Esophagus squamous epithelium (tissue), 5 donors: ENCODE measurements around the gene NECTIN2. TPM values are rescaled to one million over a fixed set of nuclear protein-coding genes. Genes with fewer than 3 reads are reported as not detected.
A peak's percentile ranks its signal among the peaks of the same experiment; 100 is the strongest.

ENCODE experiments used
- DNase-seq: peaks from one replicate; lab custom pipeline; 2025; lab: John Stamatoyannopoulos, UW
- H3K27ac ChIP-seq, 4 donors: fragments of 200-600 bp; sonication (generic); one replicate each; pipeline ENCODE4 v1.5.1; 2016 to 2019; ENCODE audit warnings: mild to moderate bottlenecking in 1 of 4
- H3K27me3 ChIP-seq, 4 donors: fragments of 200-600 bp; sonication (generic); 1 replicate in 3 of 4; 2 replicates in 1 of 4; pipeline versions ENCODE4 v1.5.1 to v1.6.0; 2017 to 2021; ENCODE audit warnings: antibody characterized with exemption in 1 of 4
- H3K36me3 ChIP-seq, 3 donors: fragments of 200-600 bp; sonication (generic); one replicate each; pipeline ENCODE4 v1.5.1; 2016 to 2019
- H3K4me1 ChIP-seq, 3 donors: fragments of 200-600 bp; sonication (generic); one replicate each; pipeline ENCODE4 v1.5.1; 2017 to 2019
- H3K4me3 ChIP-seq, 4 donors: fragments of 200-600 bp; sonication (generic); 1 replicate in 3 of 4; 2 replicates in 1 of 4; pipeline ENCODE4 v1.5.1; 2016 to 2019; ENCODE audit warnings: mild to moderate bottlenecking in 2 of 4, moderate library complexity in 1 of 4
- H3K9me3 ChIP-seq, 3 donors: fragments of 200-600 bp; sonication (generic); one replicate each; pipeline ENCODE4 v1.5.1; 2016 to 2019
- CTCF ChIP-seq, 6 experiments: fragments of 450-650 bp in 4 of 6; fragments of 200-600 bp in 2 of 6; sonication (generic) in 2 of 6; IDR thresholded peaks; one replicate each; pipeline ENCODE4 v1.5.1; 2016 to 2019; ENCODE audit warnings: antibody characterized with exemption in 6 of 6, mild to moderate bottlenecking in 4 of 6, moderate library complexity in 4 of 6
- POLR2A ChIP-seq, 4 donors: fragments of 450-650 bp; IDR thresholded peaks; one replicate each; pipeline ENCODE4 v1.6.1; 2017; ENCODE audit warnings: antibody characterized with exemption in 4 of 4, mild to moderate bottlenecking in 4 of 4, moderate library complexity in 3 of 4
- WGBS, 2 donors: methylation state at CpG; one replicate each; pipeline ENCODE4 v1.1.5; 2018; 5-methylcytosine and 5-hydroxymethylcytosine counted together
- intact Hi-C: fragments of 100-400 bp; cut with DNase I; formaldehyde crosslinking; loops from one replicate; pipeline ENCODE4 v1.15.0; 2022
- total RNA-seq, 4 donors: library from RNA; depleted of rRNA; stranded (reverse); fragments of >200 nt; gene quantifications; one replicate each; pipeline ENCODE4 v1.1.0, GENCODE V29; 2016
- donor health status: DM: yes; HTN: yes; CAD: no.

NECTIN2 gene
- total RNA-seq, 4 donors from 2014 or later = 42.9 to 103 (median 60.9) TPM

DNA sequence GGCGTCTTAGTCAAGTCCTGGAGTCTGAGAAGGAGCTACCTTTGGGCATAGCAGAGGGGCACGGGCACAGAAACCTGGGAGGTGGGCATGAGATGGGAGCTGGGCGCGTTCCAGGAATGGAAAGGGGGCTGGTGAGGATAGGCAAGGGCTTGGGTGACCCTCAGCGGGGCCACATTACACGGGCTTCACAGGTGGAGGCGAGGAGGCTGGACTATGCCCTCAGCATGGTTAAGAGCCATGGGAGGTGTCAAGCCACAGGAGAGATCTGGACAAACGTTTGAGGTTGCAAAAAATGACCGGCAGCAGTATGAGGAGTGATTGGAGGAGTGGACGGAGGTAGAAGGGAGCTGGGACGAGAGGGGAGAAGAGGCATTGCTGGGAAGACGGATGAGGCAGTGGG lies 21.5 kb downstream of the NECTIN2 start:
- WGBS, 2 donors = 89 to 90% methylated on average over 12 of the region's 12 CpGs
- Histone ChIP-seq H3K4me3 (no peak overlapping the region), H3K9me3 (no peaks in the 10 kb centered on the region), H3K36me3 (peaks cover 5 to 68% (median 17%) of the 10 kb centered on the region in 3 donors), H3K4me1 (peaks cover 3 to 29% (median 4%) of the 10 kb centered on the region in 3 donors), H3K27ac (peak overlapping the region in 2 of 4 donors; percentile 53 to 61), H3K27me3 (no peaks in the 10 kb centered on the region)
- intact Hi-C loops = no loop called here
- no peak for DNase-seq
- no peak for TF ChIP-seq POLR2A (IDR thresholded peaks at IDR 0.05)
- no peak for TF ChIP-seq CTCF (IDR thresholded peaks at IDR 0.05)

GRCh38 chr19:44869733-44870470 lies 23.8 kb downstream of the NECTIN2 start:
- H3K4me3 ChIP-seq = no peak overlapping the region
- H3K27me3 ChIP-seq = no peaks in the 10 kb centered on the region
- no peak for TF ChIP-seq CTCF (IDR thresholded peaks at IDR 0.05)
- TF ChIP-seq POLR2A (IDR thresholded peaks at IDR 0.05) = no peak
- no peaks in the 10 kb centered on the region for H3K9me3 ChIP-seq
- WGBS, 2 donors = 56 to 62% methylated on average over 13 of the region's 13 CpGs
- DNase-seq = no peak
- intact Hi-C loops = no loop called here
- H3K4me1 ChIP-seq = peaks cover 3 to 38% (median 4%) of the 10 kb centered on the region in 3 donors
- H3K36me3 ChIP-seq = peaks cover 16 to 83% (median 30%) of the 10 kb centered on the region in 3 donors
- H3K27ac ChIP-seq = peak overlapping the region; percentile 10 to 69 (median 46)

- intact Hi-C loops = no loop called here
- Histone ChIP-seq H3K4me1 (peaks cover 3 to 43% (median 8%) of the 10 kb centered on the region in 3 donors), H3K9me3 (no peaks in the 10 kb centered on the region), H3K36me3 (peaks cover 20 to 83% (median 28%) of the 10 kb centered on the region in 3 donors), H3K4me3 (no peak overlapping the region), H3K27me3 (no peaks in the 10 kb centered on the region), H3K27ac (peak overlapping the region in 1 of 4 donors; percentile 25)
- no peak for DNase-seq
- no peak for TF ChIP-seq POLR2A (IDR thresholded peaks at IDR 0.05)
- no peak for TF ChIP-seq CTCF (IDR thresholded peaks at IDR 0.05)
- 85 to 91% methylated on average over 2 to 13 of the region's 14 CpGs for WGBS, 2 donors
Observed at GRCh38 chr19:44871809-44872208, 25.7 kb downstream of the NECTIN2 start.

GRCh38 chr19:44872661-44873060 lies 26.6 kb downstream of the NECTIN2 start:
- DNase-seq = no peak
- Histone ChIP-seq H3K9me3 (no peaks in the 10 kb centered on the region), H3K4me1 (peaks cover 3 to 46% (median 8%) of the 10 kb centered on the region in 3 donors), H3K27me3 (no peaks in the 10 kb centered on the region), H3K4me3 (no peak overlapping the region), H3K27ac (no peak overlapping the region), H3K36me3 (peaks cover 20 to 83% (median 28%) of the 10 kb centered on the region in 3 donors)
- WGBS, 2 donors = 80 to 87% methylated on average over 4 of the region's 4 CpGs
- no peak for TF ChIP-seq CTCF (IDR thresholded peaks at IDR 0.05)
- no peak for TF ChIP-seq POLR2A (IDR thresholded peaks at IDR 0.05)
- intact Hi-C loops = no loop called here

DNA sequence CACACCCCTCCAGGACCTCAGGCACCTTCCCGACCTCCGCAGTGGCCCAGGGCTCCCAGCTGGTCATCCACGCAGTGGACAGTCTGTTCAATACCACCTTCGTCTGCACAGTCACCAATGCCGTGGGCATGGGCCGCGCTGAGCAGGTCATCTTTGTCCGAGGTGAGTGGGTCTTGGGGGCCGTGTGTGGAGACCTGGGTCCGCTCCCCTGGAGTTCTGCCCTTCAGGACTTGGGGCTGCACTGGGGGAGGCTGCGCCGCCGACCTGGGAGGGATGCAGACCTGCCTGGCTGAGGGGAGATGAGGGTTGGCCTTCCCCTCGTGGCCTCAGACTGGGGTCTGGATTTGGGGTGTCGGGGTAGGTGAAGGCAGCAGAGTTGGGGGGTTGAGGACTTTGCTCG lies 28.2 kb downstream of the NECTIN2 start:
- intact Hi-C loops = no loop called here
- no peak for TF ChIP-seq POLR2A (IDR thresholded peaks at IDR 0.05)
- TF ChIP-seq CTCF (IDR thresholded peaks at IDR 0.05) = no peak
- no peak for DNase-seq
- peak overlapping the region in 2 of 4 donors; percentile 27 to 72 for H3K27ac ChIP-seq
- H3K9me3 ChIP-seq = no peaks in the 10 kb centered on the region
- H3K4me3 ChIP-seq = no peak overlapping the region
- H3K4me1 ChIP-seq = peaks cover 3 to 61% (median 8%) of the 10 kb centered on the region in 3 donors
- H3K27me3 ChIP-seq = no peaks in the 10 kb centered on the region
- peaks cover 20 to 84% (median 28%) of the 10 kb centered on the region in 3 donors for H3K36me3 ChIP-seq
- WGBS, 2 donors = 86% methylated on average over 1 of the region's 16 CpGs; no CpG with 5 or more reads in 1 of the 2 donors
